ENCODE measurements around the gene SRCIN1.

- no peak for TF ChIP-seq CTCF (IDR thresholded peaks at IDR 0.05)
- TF ChIP-seq POLR2A (IDR thresholded peaks at IDR 0.05) = no peak
Observed at GRCh38 chr17:38532451-38532850, 73.3 kb downstream of the SRCIN1 start.
